KMS-11 (cell line): ENCODE measurements around the gene ELL2.

ENCODE experiments used
- H2AFZ ChIP-seq: fragments of 200-600 bp; sonication (generic); 2 replicates; pipeline ENCODE4 v1.6.1; 2016; ENCODE audit warnings: antibody characterized with exemption, mixed run types, low read depth
- H3K27ac ChIP-seq: fragments of 200-600 bp; sonication (generic); 2 replicates; pipeline ENCODE4 v1.6.1; 2016; ENCODE audit warnings: mild to moderate bottlenecking, mixed run types
- H3K27me3 ChIP-seq: fragments of 200-600 bp; sonication (generic); 2 replicates; pipeline ENCODE4 v1.6.1; 2017; ENCODE audit warnings: mild to moderate bottlenecking, low read depth, mixed run types, moderate library complexity; ENCODE audit not compliant: insufficient read depth
- H3K36me3 ChIP-seq: fragments of 200-600 bp; sonication (generic); 2 replicates; pipeline ENCODE4 v1.6.1; 2017; ENCODE audit warnings: mild to moderate bottlenecking, mixed run types; ENCODE audit not compliant: insufficient read depth
- H3K4me1 ChIP-seq: fragments of 200-600 bp; sonication (generic); 2 replicates; pipeline ENCODE4 v1.6.1; 2016; ENCODE audit warnings: mild to moderate bottlenecking, low read depth, mixed run types; ENCODE audit not compliant: poor library complexity, severe bottlenecking
- H3K4me2 ChIP-seq: fragments of 200-600 bp; sonication (generic); 2 replicates; pipeline ENCODE4 v1.7.0; 2016; ENCODE audit warnings: mild to moderate bottlenecking, mixed run types
- H3K4me3 ChIP-seq: fragments of 200-600 bp; sonication (generic); IDR thresholded peaks from 2 replicates; pipeline ENCODE4 v1.6.1; 2017; ENCODE audit warnings: low read depth, low read length, mixed read lengths; ENCODE audit not compliant: insufficient read depth
- H3K79me2 ChIP-seq: fragments of 200-600 bp; sonication (generic); 2 replicates; pipeline ENCODE4 v1.6.1; 2016; ENCODE audit warnings: low read depth, mixed run types; ENCODE audit not compliant: insufficient read depth
- H3K9ac ChIP-seq: fragments of 200-600 bp; sonication (generic); 2 replicates; pipeline ENCODE4 v1.6.1; 2016; ENCODE audit warnings: mild to moderate bottlenecking, mixed run types
- H4K20me1 ChIP-seq: fragments of 200-600 bp; sonication (generic); 2 replicates; pipeline ENCODE4 v1.6.1; 2016; ENCODE audit warnings: mild to moderate bottlenecking, mixed run types; ENCODE audit not compliant: insufficient read depth
- TF ChIP-seq, protein P1 (sequence below): fragments of 200-600 bp; sonication (generic); conservative IDR thresholded peaks from 2 replicates; pipeline ENCODE4 v1.6.1; 2017; ENCODE audit warnings: low read depth, mild to moderate bottlenecking, antibody characterized with exemption, low read length, moderate library complexity, mixed read lengths

The ELL2 gene

DNA sequence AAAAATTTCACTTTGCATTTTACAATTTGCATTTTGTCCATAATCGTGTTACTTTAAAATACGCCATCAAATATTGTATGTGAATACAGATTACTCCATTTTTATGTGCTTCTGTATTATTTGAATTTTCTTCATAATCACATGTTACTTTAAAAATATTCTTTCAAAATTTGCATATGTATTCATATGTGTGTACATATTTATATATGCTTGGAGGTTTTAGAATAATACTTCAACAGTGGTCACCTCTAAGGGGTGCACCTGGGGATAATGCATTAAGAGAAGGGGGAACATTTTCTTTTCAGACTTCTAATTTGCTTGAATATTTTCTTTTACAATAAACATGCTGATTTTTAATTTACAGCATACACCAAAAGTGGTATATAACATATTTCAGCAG is 21.9 kb upstream of the ELL2 start:
- H3K9ac ChIP-seq = no peak overlapping the region
- no peaks in the 10 kb centered on the region for H3K4me1 ChIP-seq
- no peak overlapping the region for H3K4me2 ChIP-seq
- no peak overlapping the region for H2AFZ ChIP-seq
- H3K36me3 ChIP-seq = no peaks in the 10 kb centered on the region
- no peaks in the 10 kb centered on the region for H3K27me3 ChIP-seq
- H3K79me2 ChIP-seq = no peaks in the 10 kb centered on the region
- TF ChIP-seq, protein P1, sequence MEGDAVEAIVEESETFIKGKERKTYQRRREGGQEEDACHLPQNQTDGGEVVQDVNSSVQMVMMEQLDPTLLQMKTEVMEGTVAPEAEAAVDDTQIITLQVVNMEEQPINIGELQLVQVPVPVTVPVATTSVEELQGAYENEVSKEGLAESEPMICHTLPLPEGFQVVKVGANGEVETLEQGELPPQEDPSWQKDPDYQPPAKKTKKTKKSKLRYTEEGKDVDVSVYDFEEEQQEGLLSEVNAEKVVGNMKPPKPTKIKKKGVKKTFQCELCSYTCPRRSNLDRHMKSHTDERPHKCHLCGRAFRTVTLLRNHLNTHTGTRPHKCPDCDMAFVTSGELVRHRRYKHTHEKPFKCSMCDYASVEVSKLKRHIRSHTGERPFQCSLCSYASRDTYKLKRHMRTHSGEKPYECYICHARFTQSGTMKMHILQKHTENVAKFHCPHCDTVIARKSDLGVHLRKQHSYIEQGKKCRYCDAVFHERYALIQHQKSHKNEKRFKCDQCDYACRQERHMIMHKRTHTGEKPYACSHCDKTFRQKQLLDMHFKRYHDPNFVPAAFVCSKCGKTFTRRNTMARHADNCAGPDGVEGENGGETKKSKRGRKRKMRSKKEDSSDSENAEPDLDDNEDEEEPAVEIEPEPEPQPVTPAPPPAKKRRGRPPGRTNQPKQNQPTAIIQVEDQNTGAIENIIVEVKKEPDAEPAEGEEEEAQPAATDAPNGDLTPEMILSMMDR = no peak
- H3K27ac ChIP-seq = no peak overlapping the region
- H3K4me3 ChIP-seq = no peak overlapping the region
- no peaks in the 10 kb centered on the region for H4K20me1 ChIP-seq

GRCh38 chr5:95983080-95983479 is 21.4 kb upstream of the ELL2 start:
- no peaks in the 10 kb centered on the region for H3K27me3 ChIP-seq
- no peak overlapping the region for H3K4me2 ChIP-seq
- H3K79me2 ChIP-seq = no peaks in the 10 kb centered on the region
- no peak overlapping the region for H3K9ac ChIP-seq
- H3K27ac ChIP-seq = no peak overlapping the region
- H2AFZ ChIP-seq = no peak overlapping the region
- H3K36me3 ChIP-seq = no peaks in the 10 kb centered on the region
- no peaks in the 10 kb centered on the region for H4K20me1 ChIP-seq
- no peaks in the 10 kb centered on the region for H3K4me1 ChIP-seq
- TF ChIP-seq, protein P1 = no peak
- H3K4me3 ChIP-seq = no peak overlapping the region

DNA sequence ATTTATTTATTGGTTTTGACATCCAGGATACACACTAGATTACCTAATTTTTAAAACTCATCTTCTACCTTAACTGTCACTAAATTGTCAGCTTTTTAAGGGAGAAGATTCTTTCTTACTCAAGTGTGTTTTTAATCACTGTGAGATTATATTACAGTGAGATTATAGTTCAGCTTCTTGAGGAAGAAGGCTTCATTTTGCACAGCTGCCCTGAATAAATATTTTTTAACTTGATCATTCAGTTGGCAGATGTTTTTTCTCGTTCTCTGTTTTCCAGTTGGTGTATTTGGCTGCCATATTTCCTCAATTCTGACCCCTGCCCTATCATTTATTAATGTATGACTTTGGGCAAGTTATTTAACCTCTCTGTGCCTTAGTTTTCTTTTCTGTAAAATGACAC is 15.0 kb upstream of the ELL2 start:
- no peak overlapping the region for H3K9ac ChIP-seq
- peaks cover 20% of the 10 kb centered on the region for H3K4me1 ChIP-seq
- H3K27ac ChIP-seq = no peak overlapping the region
- TF ChIP-seq, protein P1 = no peak
- H3K4me3 ChIP-seq = no peak overlapping the region
- no peaks in the 10 kb centered on the region for H3K79me2 ChIP-seq
- no peak overlapping the region for H3K4me2 ChIP-seq
- H3K36me3 ChIP-seq = no peaks in the 10 kb centered on the region
- H2AFZ ChIP-seq = no peak overlapping the region
- H3K27me3 ChIP-seq = no peaks in the 10 kb centered on the region
- no peaks in the 10 kb centered on the region for H4K20me1 ChIP-seq

GRCh38 chr5:95975703-95976102 is 14.1 kb upstream of the ELL2 start:
- no peaks in the 10 kb centered on the region for H3K79me2 ChIP-seq
- no peak overlapping the region for H3K4me3 ChIP-seq
- H3K9ac ChIP-seq = no peak overlapping the region
- H2AFZ ChIP-seq = no peak overlapping the region
- no peaks in the 10 kb centered on the region for H3K36me3 ChIP-seq
- no peak overlapping the region for H3K4me2 ChIP-seq
- H3K27me3 ChIP-seq = no peaks in the 10 kb centered on the region
- H3K4me1 ChIP-seq = peaks cover 20% of the 10 kb centered on the region
- H3K27ac ChIP-seq = no peak overlapping the region
- no peaks in the 10 kb centered on the region for H4K20me1 ChIP-seq
- TF ChIP-seq, protein P1 = no peak
